Mesenchymal stem cell (in vitro differentiated cells and primary cell): ENCODE results near the gene ABCA10.

ENCODE experiments used
- DNase-seq: peaks from one replicate; pipeline ENCODE4 v3.0.0-alpha.2; 2013
- H2AFZ ChIP-seq: one replicate; pipeline ENCODE4 v1.6.1; 2013; ENCODE audit warnings: low read depth, mild to moderate bottlenecking, control low read depth, inconsistent platforms, low read length, moderate library complexity
- H2AK5ac ChIP-seq: 2 replicates; pipeline ENCODE4 v1.6.1; 2013; ENCODE audit warnings: low read length, moderate library complexity, mild to moderate bottlenecking, inconsistent platforms; ENCODE audit not compliant: severe bottlenecking
- H2BK120ac ChIP-seq: one replicate; pipeline ENCODE4 v1.6.1; 2013; ENCODE audit warnings: low read depth, mild to moderate bottlenecking, inconsistent platforms, low read length, moderate library complexity
- H2BK12ac ChIP-seq, 2 experiments: one replicate each; pipeline ENCODE4 v1.6.1; 2013; ENCODE audit warnings: inconsistent platforms in 2 of 2, low read length in 2 of 2, mild to moderate bottlenecking in 2 of 2, moderate library complexity in 2 of 2, control low read depth in 1 of 2
- H2BK15ac ChIP-seq: one replicate; pipeline ENCODE4 v1.6.1; 2013; ENCODE audit warnings: mild to moderate bottlenecking, low read depth, inconsistent platforms; ENCODE audit not compliant: poor library complexity, severe bottlenecking
- H2BK5ac ChIP-seq: 2 replicates; pipeline ENCODE4 v1.6.1; 2013; ENCODE audit warnings: low read depth, mild to moderate bottlenecking, low read length, control low read depth, inconsistent platforms; ENCODE audit not compliant: poor library complexity, severe bottlenecking
- H3K14ac ChIP-seq, 2 experiments: one replicate each; pipeline ENCODE4 v1.6.1; 2013; ENCODE audit warnings: inconsistent platforms in 2 of 2, low read length in 2 of 2, control low read depth in 1 of 2, mild to moderate bottlenecking in 1 of 2, moderate library complexity in 1 of 2
- H3K18ac ChIP-seq, 2 experiments: one replicate each; pipeline ENCODE4 v1.6.1; 2013; ENCODE audit warnings: inconsistent platforms in 2 of 2, low read length in 2 of 2, control low read depth in 1 of 2, low read depth in 1 of 2, mild to moderate bottlenecking in 1 of 2
- H3K23ac ChIP-seq, 2 experiments: one replicate each; pipeline ENCODE4 v1.6.1; 2013; ENCODE audit warnings: inconsistent platforms in 2 of 2, low read length in 2 of 2, mild to moderate bottlenecking in 2 of 2, moderate library complexity in 2 of 2, control low read depth in 1 of 2
- H3K27ac ChIP-seq: 2 replicates; pipeline ENCODE4 v1.5.1; 2013; ENCODE audit warnings: mild to moderate bottlenecking, moderate library complexity, low read length, control low read depth, inconsistent platforms; ENCODE audit not compliant: poor library complexity, severe bottlenecking
- H3K27me3 ChIP-seq, 2 experiments: 2 replicates each; pipeline versions ENCODE4 v1.6.1 to v1.7.0; 2013; ENCODE audit warnings: low read length in 2 of 2, mild to moderate bottlenecking in 2 of 2, moderate library complexity in 2 of 2, control low read depth in 1 of 2, inconsistent platforms in 1 of 2; ENCODE audit not compliant: control insufficient read depth in 1 of 2, insufficient read depth in 1 of 2
- H3K36me3 ChIP-seq, 2 experiments: 2 replicates each; pipeline versions ENCODE4 v1.6.1 to v1.7.0; 2013; ENCODE audit warnings: low read length in 2 of 2, control low read depth in 1 of 2, inconsistent platforms in 1 of 2, low read depth in 1 of 2, mild to moderate bottlenecking in 1 of 2; ENCODE audit not compliant: insufficient read depth in 2 of 2, control insufficient read depth in 1 of 2
- H3K4ac ChIP-seq, 2 experiments: one replicate each; pipeline ENCODE4 v1.6.1; 2013; ENCODE audit warnings: inconsistent platforms in 2 of 2, low read length in 2 of 2, mild to moderate bottlenecking in 2 of 2, moderate library complexity in 2 of 2, control low read depth in 1 of 2, low read depth in 1 of 2
- H3K4me1 ChIP-seq: 2 replicates; pipeline ENCODE4 v1.6.1; 2013; ENCODE audit warnings: low read depth, low read length, control low read depth; ENCODE audit not compliant: control insufficient read depth, insufficient read depth
- H3K4me2 ChIP-seq: 2 replicates; pipeline ENCODE4 v1.6.1; 2013; ENCODE audit warnings: low read length, mild to moderate bottlenecking, inconsistent platforms; ENCODE audit not compliant: poor library complexity, severe bottlenecking
- H3K4me3 ChIP-seq, 2 experiments: 2 replicates each; pipeline versions ENCODE4 v1.5.1 to v1.7.0; 2013; ENCODE audit warnings: low read length in 2 of 2, mild to moderate bottlenecking in 2 of 2, control low read depth in 1 of 2, low read depth in 1 of 2; ENCODE audit not compliant: insufficient read depth in 1 of 2
- H3K79me1 ChIP-seq: replicated peaks from 2 replicates; pipeline ENCODE4 v1.6.1; 2013; ENCODE audit warnings: mild to moderate bottlenecking, control low read depth, low read length, inconsistent platforms; ENCODE audit not compliant: poor library complexity, severe bottlenecking
- H3K9ac ChIP-seq: 2 replicates; pipeline ENCODE4 v1.7.0; 2013; ENCODE audit warnings: mild to moderate bottlenecking, low read length, moderate library complexity
- H3K9me3 ChIP-seq: 2 replicates; pipeline ENCODE4 v1.7.0; 2013; ENCODE audit warnings: mild to moderate bottlenecking, low read length; ENCODE audit not compliant: control insufficient read depth
- H4K8ac ChIP-seq: one replicate; pipeline ENCODE4 v1.6.1; 2013; ENCODE audit warnings: inconsistent platforms, mild to moderate bottlenecking, low read length, moderate library complexity
- H4K91ac ChIP-seq: one replicate; pipeline ENCODE4 v1.6.1; 2013; ENCODE audit warnings: mild to moderate bottlenecking, low read length, inconsistent platforms
- WGBS: methylation state at CpG from one replicate; pipeline ENCODE4 v1.1.7; 2013; ENCODE audit warnings: mixed read lengths; 5-methylcytosine and 5-hydroxymethylcytosine counted together

Gene ABCA10

GRCh38 chr17:69271023-69271422 lies 42.4 kb upstream of the ABCA10 start:
- no peak overlapping the region for H2BK15ac ChIP-seq
- no peak overlapping the region for H2BK120ac ChIP-seq
- H3K27me3 ChIP-seq = no peaks in the 10 kb centered on the region
- no peak overlapping the region for H2AK5ac ChIP-seq
- no peaks in the 10 kb centered on the region for H3K79me1 ChIP-seq
- no peak overlapping the region for H2BK12ac ChIP-seq
- no peak overlapping the region for H3K4me3 ChIP-seq
- H4K91ac ChIP-seq = no peak overlapping the region
- H4K8ac ChIP-seq = no peak overlapping the region
- no peaks in the 10 kb centered on the region for H3K4me1 ChIP-seq
- no peak overlapping the region for H3K14ac ChIP-seq
- H2BK5ac ChIP-seq = no peak overlapping the region
- DNase-seq = no peak
- no peak overlapping the region for H2AFZ ChIP-seq
- no peak overlapping the region for H3K9ac ChIP-seq
- no peak overlapping the region for H3K18ac ChIP-seq
- no peak overlapping the region for H3K27ac ChIP-seq
- H3K9me3 ChIP-seq = no peaks in the 10 kb centered on the region
- no peak overlapping the region for H3K4me2 ChIP-seq
- H3K4ac ChIP-seq = no peak overlapping the region
- WGBS = 91% methylated on average over 7 of the region's 7 CpGs
- no peak overlapping the region for H3K23ac ChIP-seq
- H3K36me3 ChIP-seq = no peaks in the 10 kb centered on the region

DNA sequence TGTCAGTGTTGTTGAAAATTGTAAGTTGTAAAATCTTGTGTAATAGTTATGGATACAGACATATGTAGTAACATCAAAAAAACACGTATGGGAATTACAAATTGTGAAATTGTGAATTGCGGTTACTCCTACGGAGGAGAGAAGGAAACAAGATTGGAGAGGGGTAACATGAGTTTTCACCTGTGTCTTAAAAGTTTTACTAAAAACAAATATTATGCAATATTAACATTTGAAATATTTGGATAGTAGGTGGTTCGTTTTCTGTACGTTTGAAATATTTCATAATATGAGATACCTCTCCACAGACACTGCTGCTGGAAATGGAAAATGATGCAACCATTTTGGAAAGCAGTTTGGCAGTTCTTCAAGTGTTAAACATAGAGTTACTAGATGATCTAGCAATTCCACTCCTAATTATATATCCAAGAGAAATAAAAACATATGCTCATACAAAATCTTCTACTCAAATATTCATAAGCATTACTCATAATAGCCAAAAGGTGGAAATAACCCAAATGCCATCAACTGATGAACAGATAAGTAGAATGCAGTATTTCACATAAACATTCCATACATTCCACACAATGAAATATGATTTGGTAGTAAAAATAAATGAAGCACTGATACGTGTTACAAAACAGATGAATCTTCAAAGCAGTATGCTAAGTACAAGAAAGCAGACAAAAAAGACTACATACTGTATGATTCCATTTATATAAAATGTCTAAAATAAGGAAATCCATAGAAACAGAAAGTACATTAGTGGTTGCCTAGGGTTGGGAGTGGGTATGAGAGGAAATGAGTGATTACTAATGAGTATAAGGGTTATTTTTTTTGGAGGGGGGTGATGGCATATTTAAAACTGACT lies 40.7 kb upstream of the ABCA10 start:
- no peak overlapping the region for H3K4ac ChIP-seq

DNA sequence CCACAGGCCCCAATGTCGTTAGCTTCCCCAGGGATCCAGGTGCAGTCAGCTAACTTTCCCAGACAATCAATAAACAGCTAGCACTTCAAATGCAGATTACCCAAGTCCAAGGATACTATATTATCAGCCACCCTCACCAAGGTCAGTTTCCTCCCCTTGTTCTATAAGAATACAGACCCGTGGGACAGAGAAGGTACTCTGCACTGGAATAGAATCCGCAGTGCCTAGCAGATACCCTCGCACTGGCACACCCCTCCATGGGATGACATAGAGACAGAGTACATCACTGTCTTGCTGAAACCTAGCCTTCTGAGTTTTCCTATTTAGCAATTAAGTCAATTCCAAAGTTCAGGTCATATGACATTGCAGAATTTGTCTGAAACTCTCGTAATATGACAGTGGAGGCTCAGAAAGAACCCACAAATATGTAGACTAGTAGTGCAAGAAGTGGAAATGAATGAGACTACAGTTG lies 40.0 kb upstream of the ABCA10 start:
- Histone ChIP-seq H3K23ac (no peak overlapping the region), H4K91ac (no peak overlapping the region), H2BK12ac (no peak overlapping the region), H2BK5ac (no peak overlapping the region), H4K8ac (no peak overlapping the region), H3K9ac (no peak overlapping the region), H3K27me3 (no peaks in the 10 kb centered on the region), H3K4me2 (no peak overlapping the region), H3K79me1 (no peaks in the 10 kb centered on the region), H3K14ac (no peak overlapping the region), H3K9me3 (no peaks in the 10 kb centered on the region), H3K4me3 (no peak overlapping the region), H3K18ac (no peak overlapping the region), H2BK120ac (no peak overlapping the region), H2AFZ (no peak overlapping the region), H3K27ac (no peak overlapping the region), H3K4ac (no peak overlapping the region), H3K36me3 (no peaks in the 10 kb centered on the region), H3K4me1 (no peaks in the 10 kb centered on the region), H2BK15ac (no peak overlapping the region), H2AK5ac (no peak overlapping the region)
- 90% methylated on average over 4 of the region's 5 CpGs for WGBS
- DNase-seq = no peak

More for the DNA sequence above, 40.7 kb upstream of the ABCA10 start:
- Histone ChIP-seq H3K4me3 (no peak overlapping the region), H3K27ac (no peak overlapping the region), H2BK120ac (no peak overlapping the region), H3K27me3 (no peaks in the 10 kb centered on the region), H3K9me3 (no peaks in the 10 kb centered on the region), H2BK5ac (no peak overlapping the region), H2AFZ (no peak overlapping the region), H3K23ac (no peak overlapping the region), H3K14ac (no peak overlapping the region), H4K91ac (no peak overlapping the region), H3K79me1 (no peaks in the 10 kb centered on the region), H4K8ac (no peak overlapping the region), H3K4me2 (no peak overlapping the region), H3K9ac (no peak overlapping the region), H3K18ac (no peak overlapping the region), H2BK15ac (no peak overlapping the region), H2BK12ac (no peak overlapping the region), H3K4me1 (no peaks in the 10 kb centered on the region), H3K36me3 (no peaks in the 10 kb centered on the region), H2AK5ac (no peak overlapping the region)
- DNase-seq = peak; percentile 14
- 82% methylated on average over 4 of the region's 6 CpGs for WGBS

DNA sequence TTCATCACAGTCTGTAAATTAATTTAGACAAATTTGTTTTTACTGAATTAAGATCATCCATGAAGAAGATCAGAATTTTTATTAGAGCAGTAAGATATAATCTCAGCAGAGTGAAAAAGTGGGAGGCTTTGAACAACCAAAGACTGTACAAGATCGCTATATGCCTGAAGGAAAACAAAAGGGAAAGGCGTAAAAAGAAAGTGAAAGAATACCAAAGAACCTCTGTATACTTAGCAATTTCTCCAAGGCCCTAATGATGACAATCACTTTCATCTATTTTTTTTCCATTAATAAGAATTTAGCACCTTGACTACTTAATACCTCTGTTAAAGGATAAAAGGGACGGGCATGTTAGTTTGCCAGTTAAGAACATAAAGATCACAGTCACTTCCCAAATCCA lies 38.6 kb upstream of the ABCA10 start:
- Histone ChIP-seq H3K9me3 (no peaks in the 10 kb centered on the region), H3K23ac (no peak overlapping the region), H4K8ac (no peak overlapping the region), H2BK15ac (no peak overlapping the region), H3K14ac (no peak overlapping the region), H3K4me3 (no peak overlapping the region), H3K4me1 (no peaks in the 10 kb centered on the region), H3K36me3 (no peaks in the 10 kb centered on the region), H2BK120ac (no peak overlapping the region), H3K18ac (no peak overlapping the region), H3K4ac (no peak overlapping the region), H3K27me3 (no peaks in the 10 kb centered on the region), H3K4me2 (no peak overlapping the region), H3K79me1 (no peaks in the 10 kb centered on the region), H2AK5ac (no peak overlapping the region), H2AFZ (no peak overlapping the region), H4K91ac (no peak overlapping the region), H3K27ac (no peak overlapping the region), H3K9ac (no peak overlapping the region), H2BK12ac (no peak overlapping the region), H2BK5ac (no peak overlapping the region)
- no peak for DNase-seq
- WGBS = 93% methylated on average over 3 of the region's 3 CpGs
